Activated CD4-positive, alpha-beta T cell treated with anti-CD3 and anti-CD28 coated beads, Interleukin-2, amount 50 U/mL, for 48 hours (primary cell): ENCODE measurements around the gene WDR5.

Experiments used
- DNase-seq, 2 experiments: peaks; one replicate each; pipeline ENCODE4 v3.0.0-alpha.2; 2020

Gene WDR5

GRCh38 chr9:134189470-134190231 lies 53.8 kb downstream of the WDR5 start:
- no peak for DNase-seq

GRCh38 chr9:134190232-134191121 lies 54.6 kb downstream of the WDR5 start:
- no peak for DNase-seq

DNA sequence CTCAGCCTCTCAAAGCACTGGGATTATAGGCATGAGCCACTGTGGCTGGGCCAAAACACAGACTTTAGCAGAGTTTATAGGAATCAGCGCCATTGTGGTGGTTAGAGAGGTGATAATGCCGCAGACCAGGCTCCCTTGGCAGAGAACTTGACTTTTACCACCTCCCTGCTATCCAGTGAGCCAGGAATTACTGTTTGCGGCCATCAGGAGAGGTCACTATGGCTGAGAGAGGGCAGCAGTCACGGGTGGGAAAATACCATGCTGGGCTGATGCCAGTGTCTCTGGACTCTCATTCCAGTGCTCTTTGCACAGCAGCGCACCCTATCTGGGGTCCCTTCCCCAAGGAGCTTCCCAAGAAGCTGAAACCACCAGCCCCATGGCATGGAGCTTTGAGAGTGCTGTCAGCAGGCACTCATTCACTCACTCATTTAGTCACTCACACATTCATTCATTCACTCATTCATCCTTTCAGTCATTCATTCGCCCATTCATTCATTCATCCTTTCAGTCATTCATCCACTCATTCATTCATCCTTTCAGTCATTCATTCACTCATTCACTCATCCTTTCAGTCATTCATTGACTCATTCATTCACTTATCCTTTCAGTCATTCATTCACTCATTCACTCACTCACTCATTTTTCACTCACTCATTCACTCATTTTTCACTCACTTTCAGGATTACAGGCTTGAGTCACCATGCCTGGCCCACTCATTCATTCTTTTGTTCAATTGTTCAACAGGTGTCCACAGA lies 55.8 kb downstream of the WDR5 start:
- no peak for DNase-seq

- no peak for DNase-seq
These were observed 56.5 kb downstream of the WDR5 start for GRCh38 chr9:134192311-134192950.

GRCh38 chr9:134192951-134193731 lies 57.3 kb downstream of the WDR5 start:
- DNase-seq = no peak

- DNase-seq = no peak
These were observed 58.1 kb downstream of the WDR5 start for GRCh38 chr9:134193912-134194535.

DNA sequence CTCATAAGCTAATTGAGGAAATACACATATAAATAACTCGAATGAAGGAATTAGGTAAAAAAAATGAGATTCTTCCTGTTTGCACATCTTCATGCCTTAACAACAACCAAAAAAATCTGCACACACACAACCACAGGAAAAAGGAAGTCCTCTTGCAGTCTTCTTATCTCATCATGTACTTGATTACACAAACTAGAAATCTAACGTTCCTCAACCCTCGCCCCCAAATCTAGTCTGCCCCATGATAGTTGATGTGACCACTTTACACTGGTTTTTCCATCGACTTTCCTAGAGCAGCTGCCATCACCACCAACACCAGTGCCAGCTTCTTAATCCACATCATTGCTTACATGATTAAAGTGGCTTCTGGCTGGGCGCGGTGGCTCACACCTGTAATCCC lies 59.7 kb downstream of the WDR5 start:
- no peak for DNase-seq

GRCh38 chr9:134196911-134197310 lies 61.0 kb downstream of the WDR5 start:
- no peak for DNase-seq

- DNase-seq = no peak
These were observed 62.9 kb downstream of the WDR5 start for GRCh38 chr9:134198791-134199190.

DNA sequence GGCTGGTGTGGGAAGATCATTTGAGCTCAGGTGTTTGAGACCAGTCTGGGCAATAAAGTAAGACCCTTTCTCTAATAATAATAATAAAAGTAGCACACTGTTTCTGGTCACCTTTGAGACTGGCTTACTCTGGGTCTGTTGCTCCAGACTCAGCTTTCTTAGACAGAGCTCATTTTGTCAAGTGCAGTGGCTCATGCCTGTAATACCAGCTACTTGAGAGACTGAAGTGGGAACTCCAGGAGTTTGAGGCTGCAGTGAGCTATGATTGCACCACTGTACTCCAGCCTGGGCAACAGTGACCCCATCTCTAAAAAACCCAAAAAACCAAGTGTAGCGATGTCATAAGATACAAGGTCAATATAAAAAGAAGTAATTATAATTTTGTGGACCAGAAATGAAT lies 64.8 kb downstream of the WDR5 start:
- no peak for DNase-seq

DNA sequence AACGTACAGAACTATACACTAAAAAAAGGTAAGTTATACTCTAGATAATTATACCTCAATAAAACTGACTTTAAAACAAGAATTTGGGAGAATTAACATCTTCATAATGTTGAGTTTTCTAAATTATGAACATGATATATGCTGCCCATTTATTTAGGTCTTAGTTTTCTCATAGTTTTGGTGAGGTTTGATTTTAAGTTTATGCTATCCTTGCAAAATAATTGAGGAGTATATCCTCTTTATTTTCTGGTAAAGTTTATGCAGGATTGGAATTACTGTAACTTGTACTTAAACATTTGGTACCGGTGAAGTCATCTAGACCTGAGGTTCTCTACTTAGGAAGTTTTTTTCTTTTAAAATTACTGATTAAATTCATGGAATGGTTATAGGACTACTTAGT lies 67.3 kb downstream of the WDR5 start:
- DNase-seq = no peak

DNA sequence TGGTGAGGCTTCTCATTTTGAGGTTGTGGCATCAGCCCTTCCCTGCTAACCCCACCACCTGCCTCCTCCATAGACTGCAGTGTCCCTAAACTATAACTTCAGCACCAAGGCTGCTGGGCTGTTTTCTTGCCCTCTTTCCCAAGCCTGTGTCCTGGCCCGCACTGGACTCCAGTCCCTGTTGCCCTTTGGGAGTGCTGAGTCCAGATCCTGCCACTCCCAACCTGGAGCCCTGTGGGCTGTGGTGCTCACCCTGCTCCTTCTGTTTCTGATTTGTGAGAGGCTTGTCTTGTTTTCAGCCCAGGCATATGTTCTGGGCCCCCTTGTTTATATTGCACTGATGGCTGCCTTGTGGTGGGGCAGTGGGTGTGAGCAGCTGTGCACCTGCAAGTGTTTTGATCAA lies 68.2 kb downstream of the WDR5 start:
- DNase-seq = no peak

- DNase-seq = no peak
These were observed 69.2 kb downstream of the WDR5 start for GRCh38 chr9:134204991-134205578.

GRCh38 chr9:134205672-134206310 lies 69.9 kb downstream of the WDR5 start:
- DNase-seq = no peak

GRCh38 chr9:134206311-134207300 lies 70.7 kb downstream of the WDR5 start:
- no peak for DNase-seq

- DNase-seq = no peak
These were observed 72.5 kb downstream of the WDR5 start for GRCh38 chr9:134208310-134208841.

DNA sequence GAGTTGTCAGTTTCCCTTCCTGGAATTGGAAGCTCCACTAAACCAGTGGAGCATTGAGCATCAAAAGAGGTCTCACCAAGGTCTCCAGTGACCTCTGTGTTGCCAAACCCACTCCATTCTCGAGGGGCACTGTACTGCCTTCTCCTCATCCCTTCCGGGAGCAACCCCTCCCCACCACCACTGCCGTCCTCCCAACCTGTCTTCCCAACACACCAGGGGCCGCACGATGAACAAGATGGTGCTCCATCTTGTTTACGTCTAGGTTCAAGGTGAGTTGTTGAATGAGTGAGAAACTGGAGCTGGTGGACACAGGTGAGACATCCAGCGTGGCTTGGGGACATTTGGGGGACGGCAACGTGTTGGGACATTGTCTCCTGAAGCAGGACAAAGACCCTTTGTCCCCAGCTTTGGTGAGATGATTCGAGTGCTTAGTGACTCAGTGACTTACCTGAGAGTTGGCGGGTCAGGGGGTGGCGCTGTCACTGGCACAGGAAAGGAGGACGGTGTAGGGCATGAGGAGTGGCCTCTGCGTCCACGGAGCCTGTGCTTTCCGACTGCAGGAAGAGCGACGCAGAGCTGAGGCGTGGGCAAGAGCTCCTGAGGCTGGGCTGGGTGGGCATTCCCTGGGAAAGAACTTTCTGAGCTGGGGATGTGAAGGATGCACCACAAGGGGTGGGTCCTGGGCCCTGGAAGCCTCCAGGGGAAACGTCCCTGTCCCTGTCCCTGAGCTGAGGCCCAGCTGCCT lies 73.3 kb downstream of the WDR5 start:
- no peak for DNase-seq
